K562 (cell line): ENCODE results near the gene ADPRHL1. TPM values are rescaled to one million over a fixed set of nuclear protein-coding genes. Genes with fewer than 3 reads are reported as not detected.

ENCODE experiments used
- ATAC-seq: fragments of 200-7000 bp; cut with Tn5 transposase; 3 replicates; pipeline ENCODE4 v1.9.1; 2020; ENCODE audit warnings: moderate library complexity
- BruUV-seq: library from RNA; stranded (reverse); fragments of 400-500 nt; replicated peaks from 2 replicates; lab custom pipeline; 2021; lab: Mats Ljungman, UMichigan
- CTCF ChIA-PET: fragments of 300-600 bp; formaldehyde crosslinking; extraction: SDS; loops from one replicate; lab custom pipeline; 2021; ENCODE audit warnings: low intra/inter-chr PET ratio; lab: Yijun Ruan, JAX
- POLR2A ChIA-PET: fragments of 300-600, 350-650 bp; sonication (Branson Sonifier 250); formaldehyde crosslinking; extraction: SDS; loops from one replicate; lab custom pipeline; 2021; ENCODE audit warnings: antibody characterized with exemption, inconsistent platforms; lab: Yijun Ruan, JAX
- DNase-seq, 4 experiments: peaks; one replicate each; pipeline versions ENCODE4 v3.0.0 to v3.0.0-alpha.2; 2011 to 2018; ENCODE audit warnings: low spot score in 3 of 4, mixed read lengths in 3 of 4; ENCODE audit errors: extremely low read depth in 1 of 4
- FAIRE-seq: peaks from 2 replicates; lab custom pipeline; 2011; peaks lifted over from hg19 to GRCh38; lab: Jason Lieb, UNC
- H2AFZ ChIP-seq: 2 replicates; pipeline ENCODE4 v1.6.0; 2011; ENCODE audit warnings: low read depth, low read length, control low read depth, inconsistent platforms
- H3K27ac ChIP-seq: fragments of 200-600 bp; 3 replicates; pipeline ENCODE4 v1.8.0; 2011; ENCODE audit warnings: low read depth, mild to moderate bottlenecking, control low read depth, inconsistent platforms, low read length, moderate library complexity, mixed read lengths; ENCODE audit errors: extremely low read depth
- H3K27me3 ChIP-seq, 2 experiments: fragments of 300-600 bp in 1 of 2; 2 replicates in 1 of 2; 3 replicates in 1 of 2; pipeline versions ENCODE4 v1.6.0 to v1.8.0; 2011; ENCODE audit warnings: inconsistent platforms in 2 of 2, low read length in 2 of 2, mild to moderate bottlenecking in 1 of 2, mixed read lengths in 1 of 2, moderate library complexity in 1 of 2; ENCODE audit not compliant: control insufficient read depth in 2 of 2, insufficient read depth in 2 of 2
- H3K36me3 ChIP-seq: fragments of 300-600 bp; 3 replicates; pipeline ENCODE4 v1.8.0; 2011; ENCODE audit warnings: mild to moderate bottlenecking, low read length, inconsistent platforms; ENCODE audit not compliant: control insufficient read depth, insufficient read depth
- H3K4me1 ChIP-seq, 2 experiments: fragments of 200-600 bp in 1 of 2; replicated peaks in 1 of 2; 2 replicates in 1 of 2; 3 replicates in 1 of 2; pipeline versions ENCODE4 v1.5.1 to v1.8.0; 2011; ENCODE audit warnings: inconsistent platforms in 2 of 2, low read length in 2 of 2, mild to moderate bottlenecking in 1 of 2, mixed read lengths in 1 of 2, moderate library complexity in 1 of 2; ENCODE audit not compliant: control insufficient read depth in 2 of 2, insufficient read depth in 2 of 2
- H3K4me2 ChIP-seq: 2 replicates; pipeline ENCODE4 v1.6.1; 2011; ENCODE audit warnings: low read length, control low read depth, inconsistent platforms, mixed read lengths; ENCODE audit not compliant: insufficient read depth
- H3K4me3 ChIP-seq: fragments of 200-600 bp; sonication (generic), shearing (Covaris generic); 2 replicates; pipeline ENCODE4 v1.5.1; 2016; ENCODE audit warnings: control low read depth, inconsistent platforms
- H3K79me2 ChIP-seq: fragments of 200-600 bp; 3 replicates; pipeline ENCODE4 v1.8.0; 2011; ENCODE audit warnings: low read length, inconsistent platforms; ENCODE audit not compliant: control insufficient read depth, insufficient read depth
- H3K9ac ChIP-seq, 2 experiments: 2 replicates each; pipeline versions ENCODE4 v1.6.0 to v1.6.1; 2011; ENCODE audit warnings: low read depth in 2 of 2, low read length in 2 of 2, control low read depth in 1 of 2, inconsistent platforms in 1 of 2, mild to moderate bottlenecking in 1 of 2, mixed read lengths in 1 of 2; ENCODE audit not compliant: insufficient read depth in 1 of 2
- H3K9me1 ChIP-seq: one replicate; pipeline ENCODE4 v1.6.0; 2011; ENCODE audit warnings: inconsistent platforms, mild to moderate bottlenecking, low read length, moderate library complexity; ENCODE audit not compliant: control insufficient read depth, insufficient read depth
- H3K9me3 ChIP-seq: replicated peaks from 2 replicates; pipeline ENCODE4 v1.5.1; 2011; ENCODE audit warnings: low read depth, low read length, inconsistent platforms; ENCODE audit not compliant: control insufficient read depth, insufficient read depth
- H4K20me1 ChIP-seq: replicated peaks from 2 replicates; pipeline ENCODE4 v1.6.1; 2011; ENCODE audit warnings: low read length, inconsistent platforms, mixed read lengths; ENCODE audit not compliant: control insufficient read depth, insufficient read depth
- E2F5 ChIP-seq: sonication (generic); formaldehyde crosslinking; IDR thresholded peaks from 2 replicates; pipeline ENCODE4 v1.8.0; 2022; ENCODE audit warnings: mild to moderate bottlenecking, missing genetic modification reagents
- STAT5B ChIP-seq: fragments of 250-450 bp; sonication (Bioruptor Pico); IDR thresholded peaks from 2 replicates; pipeline ENCODE4 v1.8.0; 2021; ENCODE audit warnings: mild to moderate bottlenecking, inconsistent platforms
- ZBTB43 ChIP-seq: sonication (generic); formaldehyde crosslinking; IDR thresholded peaks from 2 replicates; pipeline ENCODE4 v1.8.0; 2023; ENCODE audit warnings: mild to moderate bottlenecking, missing genetic modification reagents
- WGBS: fragments of 100-300 bp; shearing (Covaris generic); methylation state at CpG from one replicate; pipeline ENCODE4 v1.1.6; 2016; ENCODE audit warnings: low coverage, mixed read lengths; ENCODE audit not compliant: insufficient coverage; ENCODE audit errors: missing lambda C conversion rate; 5-methylcytosine and 5-hydroxymethylcytosine counted together
- in situ Hi-C: fragments of 300-500 bp; cut with MboI; formaldehyde crosslinking; loops from 4 replicates; pipeline ENCODE4 v1.15.0; 2018; ENCODE audit warnings: inconsistent platforms, mixed read lengths
- intact Hi-C: fragments of 100-400 bp; cut with micrococcal nuclease; formaldehyde crosslinking; loops from 2 replicates; pipeline ENCODE4 v1.14.2; 2022
- polyA plus RNA-seq, 8 experiments: library from polyadenylated mRNA; depleted of rRNA in 4 of 8; stranded (reverse) in 5 of 8; unstranded in 3 of 8; fragments of >200 nt; fragmentation: Nextera tagmentation in 2 of 8; fragmentation: Illumina TruSeq in 1 of 8; extraction: Ambion mirVana in 2 of 8; extraction: Trizol in 1 of 8; gene quantifications; 2 replicates each; pipeline versions ENCODE4 v1.2.1 to v1.2.3, GENCODE V29; 2011 to 2014; ENCODE audit warnings: inconsistent platforms in 1 of 8, missing spikeins in 1 of 8
- total RNA-seq, 7 experiments: library from RNA; depleted of rRNA in 6 of 7; stranded (reverse); fragments of >200 nt in 6 of 7; fragmentation: Illumina TruSeq in 2 of 7; extraction: Trizol in 2 of 7; gene quantifications; 2 replicates each; pipeline versions ENCODE4 v1.2.1 to v1.2.3, GENCODE V29; 2011 to 2021; ENCODE audit warnings: low replicate concordance in 1 of 7
- TF ChIP-seq, protein P1 (sequence below): sonication (generic); formaldehyde crosslinking; IDR thresholded peaks from 2 replicates; pipeline ENCODE4 v1.8.0; 2022; ENCODE audit warnings: mild to moderate bottlenecking, missing genetic modification reagents

ADPRHL1 gene
- total and polyA plus RNA-seq, 9 of the 15 experiments (the other 6 are each of a cell fraction or from before 2014, with no cell fraction given): 0.06 to 0.76 (median 0.37) TPM; not detected in 1

- intact Hi-C loops: no loop called here
- Histone ChIP-seq H3K9ac (no peak overlapping the region), H3K36me3 (peaks cover 50% of the 10 kb centered on the region; the same call in 2 of the 3 replicates), H3K79me2 (no peaks in the 10 kb centered on the region; the same call in 2 of the 3 replicates), H3K4me1 (no peaks in the 10 kb centered on the region), H2AFZ (no peak overlapping the region), H3K4me3 (no peak overlapping the region), H3K4me2 (no peak overlapping the region), H3K9me3 (no peaks in the 10 kb centered on the region), H4K20me1 (no peaks in the 10 kb centered on the region), H3K9me1 (no peaks in the 10 kb centered on the region), H3K27ac (no peak overlapping the region), H3K27me3 (no peaks in the 10 kb centered on the region)
- 95% methylated on average over 12 of the region's 16 CpGs for WGBS
- no peak for TF ChIP-seq E2F5 (CRISPR knock-in tag)
- TF ChIP-seq STAT5B (CRISPR knock-in tag): no peak
- TF ChIP-seq, protein P1, sequence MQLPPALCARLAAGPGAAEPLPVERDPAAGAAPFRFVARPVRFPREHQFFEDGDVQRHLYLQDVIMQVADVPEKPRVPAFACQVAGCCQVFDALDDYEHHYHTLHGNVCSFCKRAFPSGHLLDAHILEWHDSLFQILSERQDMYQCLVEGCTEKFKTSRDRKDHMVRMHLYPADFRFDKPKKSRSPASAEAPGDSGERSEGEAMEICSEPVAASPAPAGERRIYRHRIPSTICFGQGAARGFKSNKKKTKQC (CRISPR knock-in tag): no peak
- no peak for TF ChIP-seq ZBTB43 (CRISPR knock-in tag)
- ChIA-PET CTCF (no interaction called here), POLR2A (interaction anchor here (1.0 kb wide), 1 partner anchor 13 kb away, joined by 4 read pairs; no protein-coding TSS in a partner anchor)
- in situ Hi-C loops: no loop called here
- no TSS peak for BruUV-seq
- DNase-seq: no peak
- ATAC-seq: no peak
- FAIRE-seq: no peak
Measured at GRCh38 chr13:113464476-113464875, 11.2 kb upstream of the ADPRHL1 start.
